Measurements from ENCODE around the gene AKAP9.

Gene AKAP9

DNA sequence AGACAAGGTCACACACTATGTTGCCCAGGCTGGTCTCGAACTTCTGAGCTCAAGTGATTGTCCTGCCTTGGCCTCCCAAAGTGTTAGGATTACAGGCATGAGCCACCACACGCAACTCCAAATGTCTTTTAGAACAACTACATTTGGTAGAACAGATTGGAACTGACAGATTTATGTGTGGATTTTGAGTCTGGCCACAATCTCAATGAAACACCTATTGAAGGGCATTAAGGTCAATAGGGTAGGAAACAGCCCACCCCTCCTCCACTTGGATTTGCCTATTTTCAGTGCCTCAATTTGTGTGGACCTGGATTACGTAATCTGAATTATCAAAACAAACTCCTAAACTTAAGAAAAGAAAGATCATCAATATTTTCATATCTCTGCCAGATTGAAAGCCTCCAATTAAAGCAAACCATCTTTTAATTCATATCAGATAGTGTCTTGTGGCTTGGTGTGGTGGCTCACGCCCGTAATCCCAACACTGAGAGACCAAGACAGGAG, 209.1 kb downstream of the AKAP9 start:
- in situ Hi-C loops (cut with HindIII; ENCODE audit: low pct_unique_long_range_greater_than_20kb, low sequenced_read_pairs) = no loop called here
- DNase-seq (ENCODE audit: low read depth in 1 of 2, low spot score in 1 of 2) = no peak
- TF ChIP-seq JUND (IDR thresholded peaks at IDR 0.05; ENCODE audit: low read depth) = no peak

GRCh38 chr7:92150450-92151017, 209.9 kb downstream of the AKAP9 start:
- in situ Hi-C loops (cut with HindIII; ENCODE audit: low pct_unique_long_range_greater_than_20kb, low sequenced_read_pairs) = no loop called here
- DNase-seq (ENCODE audit: low read depth in 1 of 2, low spot score in 1 of 2) = no peak
- no peak for TF ChIP-seq JUND (IDR thresholded peaks at IDR 0.05; ENCODE audit: low read depth)

- no peak for DNase-seq (ENCODE audit: low read depth in 1 of 2, low spot score in 1 of 2)
- no peak for TF ChIP-seq JUND (IDR thresholded peaks at IDR 0.05; ENCODE audit: low read depth)
These were observed 214.6 kb downstream of the AKAP9 start for GRCh38 chr7:92155108-92155739.

GRCh38 chr7:92156990-92157389, 216.3 kb downstream of the AKAP9 start:
- in situ Hi-C loops (cut with HindIII; ENCODE audit: low pct_unique_long_range_greater_than_20kb, low sequenced_read_pairs) = no loop called here
- no peak for DNase-seq (ENCODE audit: low read depth in 1 of 2, low spot score in 1 of 2)
- no peak for TF ChIP-seq JUND (IDR thresholded peaks at IDR 0.05; ENCODE audit: low read depth)

More at GRCh38 chr7:92155108-92155739, 214.6 kb downstream of the AKAP9 start:
- in situ Hi-C loops (cut with HindIII; ENCODE audit: low pct_unique_long_range_greater_than_20kb, low sequenced_read_pairs) = no loop called here

DNA sequence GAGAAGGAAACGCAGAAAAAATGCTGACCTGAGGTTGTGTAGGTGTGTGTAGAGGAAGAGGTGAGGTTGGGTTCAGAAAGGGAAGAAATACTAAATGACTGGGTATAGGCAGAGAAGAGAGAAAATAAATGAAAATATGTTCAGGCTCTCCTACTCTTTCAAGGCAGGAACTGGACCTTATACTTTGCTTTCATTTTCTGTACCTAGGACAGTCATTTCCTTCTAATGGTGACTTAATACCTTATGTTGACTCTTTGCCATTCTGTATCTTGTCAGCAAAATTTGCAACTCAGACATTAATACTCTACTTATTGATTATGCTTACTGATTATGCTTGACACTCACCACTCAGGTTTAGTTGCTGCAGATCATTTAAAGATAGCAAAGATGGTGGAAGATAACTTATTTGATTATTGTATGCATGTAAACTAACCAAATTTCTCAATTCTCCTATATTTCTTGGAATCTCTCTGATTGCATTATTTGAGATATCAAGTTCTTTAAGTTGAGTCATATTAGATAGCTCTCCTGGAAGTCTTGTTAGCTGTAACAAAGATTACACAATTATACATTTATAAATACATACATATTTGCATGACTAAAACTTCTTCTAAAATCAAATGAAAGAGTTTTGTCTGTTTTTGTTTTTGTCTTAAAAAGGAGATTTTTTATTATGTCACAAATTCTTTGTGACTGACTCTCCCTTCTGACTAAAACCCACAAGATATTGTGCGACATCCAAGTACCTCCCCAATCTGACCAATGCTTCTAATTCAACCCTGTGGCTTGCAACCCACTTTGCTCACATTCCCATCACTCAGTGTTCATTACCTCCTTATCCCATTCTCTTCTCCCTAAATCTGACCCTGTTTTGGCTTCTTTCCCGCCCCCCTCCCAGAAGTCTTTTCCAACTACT, 218.3 kb downstream of the AKAP9 start:
- in situ Hi-C loops (cut with HindIII; ENCODE audit: low pct_unique_long_range_greater_than_20kb, low sequenced_read_pairs) = no loop called here
- TF ChIP-seq JUND (IDR thresholded peaks at IDR 0.05; ENCODE audit: low read depth) = no peak
- DNase-seq (ENCODE audit: low read depth in 1 of 2, low spot score in 1 of 2) = no peak

Measured in T47D (cell line).